Lung (tissue), 12 donors: ENCODE measurements around the gene CNNM4. TPM values are rescaled to one million over a fixed set of nuclear protein-coding genes. Genes with fewer than 3 reads are reported as not detected.

ENCODE experiments used
- ATAC-seq: fragments of 200-7000 bp; cut with Tn5 transposase; one replicate; pipeline ENCODE4 v1.9.1; 2020; ENCODE audit warnings: moderate number of reproducible peaks; ENCODE audit not compliant: insufficient read depth, low FRiP score
- DNase-seq, 3 donors: peaks; one replicate each; pipeline ENCODE4 v3.0.0-alpha.2; 2013 to 2017
- H3K27ac ChIP-seq, 2 donors: one replicate each; pipeline ENCODE4 v1.5.1; 2013; ENCODE audit warnings: mild to moderate bottlenecking in 2 of 2, moderate library complexity in 2 of 2, control low read depth in 1 of 2, inconsistent platforms in 1 of 2, low read depth in 1 of 2, low read length in 1 of 2
- H3K27me3 ChIP-seq, 3 donors: one replicate each; pipeline ENCODE4 v1.5.1; 2013; ENCODE audit warnings: low read length in 2 of 3; ENCODE audit not compliant: control insufficient read depth in 3 of 3, insufficient read depth in 3 of 3
- H3K36me3 ChIP-seq, 4 donors: one replicate each; pipeline ENCODE4 v1.5.1; 2013; ENCODE audit warnings: low read length in 4 of 4, mild to moderate bottlenecking in 1 of 4, moderate library complexity in 1 of 4; ENCODE audit not compliant: control insufficient read depth in 4 of 4, insufficient read depth in 4 of 4
- H3K4me1 ChIP-seq, 5 donors: one replicate each; pipeline ENCODE4 v1.5.1; 2013; ENCODE audit warnings: low read length in 5 of 5, mild to moderate bottlenecking in 2 of 5, moderate library complexity in 1 of 5; ENCODE audit not compliant: control insufficient read depth in 5 of 5, insufficient read depth in 5 of 5
- H3K4me3 ChIP-seq: one replicate; pipeline ENCODE4 v1.5.1; 2013; ENCODE audit warnings: mild to moderate bottlenecking, control low read depth, moderate library complexity
- H3K9ac ChIP-seq, 2 donors: one replicate each; pipeline ENCODE4 v1.5.1; 2013; ENCODE audit warnings: low read length in 2 of 2, control low read depth in 1 of 2; ENCODE audit not compliant: insufficient read depth in 1 of 2
- H3K9me3 ChIP-seq, 4 donors: one replicate each; pipeline ENCODE4 v1.5.1; 2013; ENCODE audit warnings: low read length in 3 of 4, mild to moderate bottlenecking in 1 of 4, moderate library complexity in 1 of 4; ENCODE audit not compliant: control insufficient read depth in 4 of 4, insufficient read depth in 3 of 4
- WGBS, 2 donors: extraction: QIAGEN DNeasy Blood & Tissue Kit; methylation state at CpG; one replicate each; pipeline ENCODE4 v1.1.7; 2013; 5-methylcytosine and 5-hydroxymethylcytosine counted together
- polyA plus RNA-seq, 2 donors: library from polyadenylated mRNA; stranded (reverse); fragments of 200-250 nt; gene quantifications; one replicate each; pipeline ENCODE4 v1.2.1, GENCODE V29; 2013
- total RNA-seq, 2 donors: library from RNA; depleted of rRNA in 1 of 2; stranded (reverse); fragments of >200 nt in 1 of 2; gene quantifications; one replicate each; pipeline ENCODE4 v1.2.1, GENCODE V29; 2014 to 2021
- TF ChIP-seq, protein P1 (sequence below): IDR thresholded peaks from 2 replicates; pipeline ENCODE4 v1.5.1; 2012; ENCODE audit warnings: mild to moderate bottlenecking; ENCODE audit errors: control extremely low read depth, extremely low read depth
- donor health status: control.
- donor health status: control.
- donor health status: Bipolar disorder and iron deficiency.
- donor health status: healthy.
- donor health status: DM: yes; HTN: yes; CAD: no.

The CNNM4 gene
- total and polyA plus RNA-seq, 4 donors = 4.0 to 19.8 (median 12.3) TPM

DNA sequence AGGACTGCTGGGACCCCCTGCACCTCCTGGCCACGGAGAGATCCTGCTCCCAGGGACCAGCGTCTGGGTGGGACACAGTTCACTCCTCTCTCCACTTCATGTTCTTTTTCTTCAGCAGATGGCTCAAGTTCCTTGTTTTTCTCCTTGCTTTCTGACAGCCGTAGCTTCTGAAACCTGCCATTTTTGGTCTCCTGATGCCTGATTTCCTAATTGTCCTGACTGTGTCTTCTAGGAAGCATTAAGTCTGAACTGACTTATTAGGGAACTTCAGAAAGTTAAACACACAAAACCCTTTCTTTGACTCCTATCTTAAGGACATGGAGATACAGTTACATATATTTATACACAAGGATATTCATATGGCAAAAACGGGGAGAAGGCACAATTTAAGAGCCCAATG is 22.7 kb downstream of the CNNM4 start:
- no peak overlapping the region for H3K4me3 ChIP-seq
- TF ChIP-seq, protein P1, sequence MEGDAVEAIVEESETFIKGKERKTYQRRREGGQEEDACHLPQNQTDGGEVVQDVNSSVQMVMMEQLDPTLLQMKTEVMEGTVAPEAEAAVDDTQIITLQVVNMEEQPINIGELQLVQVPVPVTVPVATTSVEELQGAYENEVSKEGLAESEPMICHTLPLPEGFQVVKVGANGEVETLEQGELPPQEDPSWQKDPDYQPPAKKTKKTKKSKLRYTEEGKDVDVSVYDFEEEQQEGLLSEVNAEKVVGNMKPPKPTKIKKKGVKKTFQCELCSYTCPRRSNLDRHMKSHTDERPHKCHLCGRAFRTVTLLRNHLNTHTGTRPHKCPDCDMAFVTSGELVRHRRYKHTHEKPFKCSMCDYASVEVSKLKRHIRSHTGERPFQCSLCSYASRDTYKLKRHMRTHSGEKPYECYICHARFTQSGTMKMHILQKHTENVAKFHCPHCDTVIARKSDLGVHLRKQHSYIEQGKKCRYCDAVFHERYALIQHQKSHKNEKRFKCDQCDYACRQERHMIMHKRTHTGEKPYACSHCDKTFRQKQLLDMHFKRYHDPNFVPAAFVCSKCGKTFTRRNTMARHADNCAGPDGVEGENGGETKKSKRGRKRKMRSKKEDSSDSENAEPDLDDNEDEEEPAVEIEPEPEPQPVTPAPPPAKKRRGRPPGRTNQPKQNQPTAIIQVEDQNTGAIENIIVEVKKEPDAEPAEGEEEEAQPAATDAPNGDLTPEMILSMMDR = no peak
- no peaks in the 10 kb centered on the region for H3K27me3 ChIP-seq
- 72 to 80% methylated on average over 4 of the region's 4 CpGs for WGBS, 2 donors
- H3K27ac ChIP-seq = no peak overlapping the region
- no peaks in the 10 kb centered on the region for H3K36me3 ChIP-seq
- ATAC-seq = no peak
- H3K9me3 ChIP-seq = no peaks in the 10 kb centered on the region
- H3K9ac ChIP-seq = no peak overlapping the region
- DNase-seq = no peak
- peaks cover 0 to 7% (median 0%) of the 10 kb centered on the region in 5 donors for H3K4me1 ChIP-seq

DNA sequence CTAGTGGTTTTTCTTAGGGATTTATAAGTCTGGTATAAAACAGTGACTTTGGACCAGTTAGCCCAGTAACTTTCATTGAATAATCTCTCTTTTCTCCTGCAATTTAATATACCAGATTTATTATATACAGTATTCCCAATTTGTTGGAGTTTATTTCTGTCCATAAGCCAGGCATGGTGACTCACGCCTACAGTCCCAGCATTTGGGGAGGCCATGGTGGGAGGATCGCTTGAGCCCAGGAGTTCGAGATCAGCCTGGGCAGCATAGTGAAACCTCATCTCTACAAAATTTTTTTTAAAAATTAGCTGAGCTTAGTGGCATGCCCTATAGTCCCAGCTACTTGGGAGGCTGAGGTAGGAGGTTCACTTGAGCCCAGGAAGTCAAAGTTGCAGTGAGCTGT is 26.7 kb downstream of the CNNM4 start:
- TF ChIP-seq, protein P1 = no peak
- DNase-seq = no peak
- Histone ChIP-seq H3K36me3 (no peaks in the 10 kb centered on the region), H3K9ac (no peak overlapping the region), H3K9me3 (no peaks in the 10 kb centered on the region), H3K27ac (peak overlapping the region; percentile 45 to 89), H3K4me3 (no peak overlapping the region), H3K27me3 (no peaks in the 10 kb centered on the region), H3K4me1 (peaks cover 0 to 14% (median 0%) of the 10 kb centered on the region in 5 donors)
- no peak for ATAC-seq
- 97 to 98% methylated on average over 3 of the region's 3 CpGs for WGBS, 2 donors

DNA sequence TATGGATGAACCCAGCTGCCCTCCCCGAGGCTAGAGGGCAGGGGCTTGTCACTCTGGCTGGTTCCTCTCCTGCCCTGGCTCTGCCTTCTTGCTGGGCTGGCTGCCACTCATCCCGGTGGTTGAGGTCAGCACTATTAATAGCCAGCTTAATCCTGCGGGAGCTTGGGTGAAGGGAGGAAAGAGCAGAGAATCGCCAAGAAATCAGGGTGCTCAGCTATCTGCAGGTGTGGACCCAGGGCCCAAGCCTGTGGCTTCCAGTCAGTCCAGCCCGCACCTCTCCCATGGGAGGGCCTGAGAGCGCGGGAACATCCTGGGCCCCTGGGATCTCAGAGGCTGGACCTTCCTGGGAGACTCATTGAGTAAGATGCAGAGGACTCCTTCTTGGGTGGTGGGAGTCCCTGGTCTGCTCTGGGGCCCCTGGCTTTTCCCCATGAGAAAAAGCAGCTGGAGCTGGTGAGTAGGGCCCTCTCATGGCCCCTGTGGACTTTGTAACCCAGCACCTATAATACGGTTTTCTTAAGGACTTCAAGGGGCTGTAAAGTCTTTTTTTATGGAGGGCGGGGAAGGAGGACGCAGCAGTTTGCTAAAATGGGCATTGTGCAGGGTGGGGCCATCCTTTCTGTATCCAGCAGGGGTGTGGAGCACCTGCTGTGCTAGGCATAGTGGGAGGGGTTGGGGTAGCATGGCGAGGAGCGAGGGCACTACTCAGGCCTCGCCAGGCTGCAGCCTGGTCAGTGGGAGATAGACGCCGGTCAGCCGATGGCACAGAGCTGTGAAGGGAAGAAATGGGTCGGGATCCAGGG is 27.9 kb downstream of the CNNM4 start:
- no peaks in the 10 kb centered on the region for H3K9me3 ChIP-seq
- DNase-seq = no peak
- ATAC-seq = no peak
- no peaks in the 10 kb centered on the region for H3K27me3 ChIP-seq
- H3K4me3 ChIP-seq = no peak overlapping the region
- 74 to 85% methylated on average over 17 of the region's 17 CpGs for WGBS, 2 donors
- peak overlapping the region; percentile 61 to 89 for H3K27ac ChIP-seq
- no peak overlapping the region for H3K9ac ChIP-seq
- H3K4me1 ChIP-seq = peaks cover 0 to 14% (median 0%) of the 10 kb centered on the region in 5 donors
- H3K36me3 ChIP-seq = no peaks in the 10 kb centered on the region
- TF ChIP-seq, protein P1 = no peak
